Osteocyte (in vitro differentiated cells): ENCODE results near the gene FMR1. TPM values are rescaled to one million over a fixed set of nuclear protein-coding genes. Genes with fewer than 3 reads are reported as not detected.

ENCODE experiments used
- DNase-seq: peaks from one replicate; pipeline ENCODE4 v3.0.0; 2021; ENCODE audit warnings: mixed read lengths; ENCODE audit not compliant: unreplicated experiment; ENCODE audit errors: extremely low spot score
- H3K27ac Mint-ChIP-seq: one replicate; pipeline ENCODE4 v1.8.0; 2021; ENCODE audit warnings: mild to moderate bottlenecking, mixed read lengths; ENCODE audit not compliant: unreplicated experiment
- H3K27me3 Mint-ChIP-seq: one replicate; pipeline ENCODE4 v1.8.0; 2021; ENCODE audit warnings: mixed read lengths; ENCODE audit not compliant: unreplicated experiment
- H3K36me3 Mint-ChIP-seq: one replicate; pipeline ENCODE4 v1.8.0; 2021; ENCODE audit warnings: mixed read lengths; ENCODE audit not compliant: unreplicated experiment
- H3K4me1 Mint-ChIP-seq: one replicate; pipeline ENCODE4 v1.8.0; 2021; ENCODE audit warnings: mixed read lengths; ENCODE audit not compliant: unreplicated experiment
- H3K4me3 Mint-ChIP-seq: one replicate; pipeline ENCODE4 v1.8.0; 2021; ENCODE audit warnings: mild to moderate bottlenecking, moderate library complexity, mixed read lengths; ENCODE audit not compliant: unreplicated experiment
- H3K9me3 Mint-ChIP-seq: one replicate; pipeline ENCODE4 v1.8.0; 2021; ENCODE audit warnings: mixed read lengths; ENCODE audit not compliant: unreplicated experiment
- CTCF ChIP-seq: fragments of 200-600 bp; sonication (generic); IDR thresholded peaks from 2 replicates; pipeline ENCODE4 v1.5.0; 2021; ENCODE audit warnings: antibody characterized with exemption, mild to moderate bottlenecking, moderate library complexity
- long read RNA-seq: library from polyadenylated mRNA; unstranded; transcript quantifications from one replicate; pipeline ENCODE4 v2.0.0, GENCODE V29; 2021
- total RNA-seq: library from RNA; stranded (reverse); gene quantifications from 2 replicates; pipeline ENCODE4 v1.2.1, GENCODE V29; 2021

Gene FMR1
- 59.8 and 63.4 TPM in 2 replicates for total RNA-seq
- long read RNA-seq, full-length matches to known transcripts, result 1 of 29 reads
- long read RNA-seq, partial matches to known transcripts, result 13 of 29 reads
- long read RNA-seq, other reads (novel, unspliced or antisense), result 15 of 29 reads

GRCh38 chrX:147911192-147912022 is at the start of gene FMR1:
Gene FMR1, plus strand, starts transcription at chrX:147911919. Its CDS starts 261 bp downstream, at chrX:147912180.
- peak within 1 kb of the TSS; percentile 92 for H3K4me3 Mint-ChIP-seq
- DNase-seq, result peak; percentile 97
- no peaks in the 10 kb centered on the region for H3K36me3 Mint-ChIP-seq
- no peaks in the 10 kb centered on the region for H3K27me3 Mint-ChIP-seq
- peaks cover 29% of the 10 kb centered on the region for H3K4me1 Mint-ChIP-seq
- H3K27ac Mint-ChIP-seq, result peak within 1 kb of the TSS; percentile 89
- peaks cover 7% of the 10 kb centered on the region for H3K9me3 Mint-ChIP-seq
- TF ChIP-seq CTCF, result no peak

GRCh38 chrX:147875866-147876596 is 35.7 kb upstream of the FMR1 start:
- DNase-seq, result no peak
- H3K36me3 Mint-ChIP-seq, result no peaks in the 10 kb centered on the region
- H3K9me3 Mint-ChIP-seq, result peaks cover 26% of the 10 kb centered on the region
- peaks cover 3% of the 10 kb centered on the region for H3K27me3 Mint-ChIP-seq
- H3K4me1 Mint-ChIP-seq, result no peaks in the 10 kb centered on the region
- no peak overlapping the region for H3K27ac Mint-ChIP-seq
- no peak for TF ChIP-seq CTCF
- H3K4me3 Mint-ChIP-seq, result no peak overlapping the region

DNA sequence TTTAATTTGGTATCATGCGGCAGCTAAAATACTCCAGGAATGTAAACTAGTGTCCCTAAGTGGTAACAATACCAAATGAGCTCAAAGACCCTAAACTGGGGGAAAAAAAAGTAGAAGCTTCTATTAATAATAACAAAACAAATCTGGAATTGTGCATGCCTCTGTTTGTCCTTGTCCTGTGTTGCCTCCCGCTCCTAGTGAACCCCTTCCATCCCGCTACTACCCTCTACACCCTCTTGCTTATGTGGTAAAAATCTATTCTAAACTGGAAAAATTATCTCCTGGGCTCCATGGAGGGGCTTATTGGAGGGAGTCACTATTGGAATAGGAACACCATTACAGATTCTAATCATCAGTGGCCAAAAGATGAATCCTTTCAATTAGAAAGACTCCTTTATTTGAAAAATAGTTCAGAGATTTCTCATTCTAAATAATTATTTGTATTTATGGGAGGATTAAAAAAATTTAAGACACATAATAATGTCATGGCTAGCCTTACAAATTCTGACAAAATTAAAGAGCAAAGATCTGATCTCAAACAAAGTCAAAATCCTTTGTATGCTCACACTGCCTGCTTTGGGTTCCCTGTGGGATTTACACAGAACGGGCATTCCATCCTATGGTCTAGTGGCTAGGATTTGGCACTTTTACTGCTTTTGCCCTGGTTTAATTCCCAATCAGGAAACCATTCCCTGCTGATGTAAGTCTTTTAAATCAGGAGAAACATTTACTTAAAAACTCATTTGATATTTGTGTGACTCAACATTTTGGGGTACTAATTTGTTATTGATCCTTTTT is 34.7 kb upstream of the FMR1 start:
- no peak for DNase-seq
- H3K36me3 Mint-ChIP-seq, result no peaks in the 10 kb centered on the region
- H3K27me3 Mint-ChIP-seq, result peaks cover 3% of the 10 kb centered on the region
- peaks cover 20% of the 10 kb centered on the region for H3K9me3 Mint-ChIP-seq
- no peaks in the 10 kb centered on the region for H3K4me1 Mint-ChIP-seq
- no peak overlapping the region for H3K27ac Mint-ChIP-seq
- H3K4me3 Mint-ChIP-seq, result no peak overlapping the region
- TF ChIP-seq CTCF, result no peak

GRCh38 chrX:147877726-147878125 is 34.0 kb upstream of the FMR1 start:
- no peak for TF ChIP-seq CTCF
- Mint-ChIP-seq H3K4me3 (no peak overlapping the region), H3K9me3 (peaks cover 16% of the 10 kb centered on the region), H3K36me3 (no peaks in the 10 kb centered on the region), H3K4me1 (no peaks in the 10 kb centered on the region), H3K27me3 (peaks cover 3% of the 10 kb centered on the region), H3K27ac (no peak overlapping the region)
- DNase-seq, result no peak
